Measurements from ENCODE around the gene SPNS2.

Gene SPNS2

DNA sequence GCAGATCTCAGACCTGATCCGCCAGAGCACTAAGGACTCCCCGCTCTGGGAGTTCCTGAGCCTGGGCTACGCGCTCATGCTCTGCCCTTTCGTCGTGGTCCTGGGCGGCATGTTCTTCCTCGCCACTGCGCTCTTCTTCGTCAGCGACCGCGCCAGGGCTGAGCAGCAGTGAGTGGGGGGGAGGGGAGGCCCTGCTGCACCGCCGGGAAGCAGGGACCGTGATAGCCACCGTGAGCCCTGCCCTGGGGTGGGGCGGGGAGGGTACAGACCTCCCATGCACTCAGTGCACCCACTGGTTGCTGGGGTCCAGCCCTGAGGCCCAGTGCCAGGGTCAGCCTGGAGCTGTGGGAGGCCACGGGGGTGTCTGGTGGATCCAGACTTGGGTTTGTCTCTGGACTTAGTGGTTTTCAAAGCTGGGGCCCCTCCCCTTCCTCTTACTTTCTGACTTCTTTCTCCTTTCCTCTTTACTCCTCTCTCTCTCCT is 37.6 kb downstream of the SPNS2 start:
- DNase-seq (ENCODE audit: low spot score) (no peak), FAIRE-seq (no peak)

DNA sequence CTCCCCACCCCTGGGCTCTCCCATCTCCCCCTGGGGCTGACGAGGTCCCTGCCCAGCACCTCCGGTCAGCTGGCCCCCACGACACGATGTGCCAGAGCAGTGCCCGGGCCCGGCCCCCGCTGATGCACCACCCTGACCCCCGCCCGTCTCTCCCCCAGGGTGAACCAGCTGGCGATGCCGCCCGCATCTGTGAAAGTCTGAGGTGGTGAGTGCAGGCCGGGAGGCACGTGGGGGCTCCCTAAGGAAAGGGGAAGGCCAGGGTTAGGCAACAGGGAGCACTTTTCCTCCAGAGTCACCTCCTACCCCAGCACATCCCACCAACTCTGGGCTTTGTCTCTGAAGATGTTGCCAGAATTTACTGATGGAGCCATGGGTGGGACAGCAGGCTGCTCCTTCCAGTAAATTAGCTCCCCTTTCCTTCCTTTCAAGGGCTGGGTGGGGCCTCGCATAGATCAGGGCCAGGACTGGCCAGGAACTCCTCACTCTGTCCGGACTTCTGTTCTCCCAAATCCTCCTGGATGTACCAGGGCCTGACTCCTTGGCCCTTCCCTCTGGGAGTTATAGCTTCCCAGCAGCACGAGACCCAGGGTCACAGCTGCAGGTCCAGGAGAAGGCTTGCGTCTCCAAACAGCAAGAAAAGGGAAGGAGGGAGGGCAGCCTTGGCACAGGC is 38.2 kb downstream of the SPNS2 start:
- DNase-seq (ENCODE audit: low spot score), result no peak
- no peak for FAIRE-seq

DNA sequence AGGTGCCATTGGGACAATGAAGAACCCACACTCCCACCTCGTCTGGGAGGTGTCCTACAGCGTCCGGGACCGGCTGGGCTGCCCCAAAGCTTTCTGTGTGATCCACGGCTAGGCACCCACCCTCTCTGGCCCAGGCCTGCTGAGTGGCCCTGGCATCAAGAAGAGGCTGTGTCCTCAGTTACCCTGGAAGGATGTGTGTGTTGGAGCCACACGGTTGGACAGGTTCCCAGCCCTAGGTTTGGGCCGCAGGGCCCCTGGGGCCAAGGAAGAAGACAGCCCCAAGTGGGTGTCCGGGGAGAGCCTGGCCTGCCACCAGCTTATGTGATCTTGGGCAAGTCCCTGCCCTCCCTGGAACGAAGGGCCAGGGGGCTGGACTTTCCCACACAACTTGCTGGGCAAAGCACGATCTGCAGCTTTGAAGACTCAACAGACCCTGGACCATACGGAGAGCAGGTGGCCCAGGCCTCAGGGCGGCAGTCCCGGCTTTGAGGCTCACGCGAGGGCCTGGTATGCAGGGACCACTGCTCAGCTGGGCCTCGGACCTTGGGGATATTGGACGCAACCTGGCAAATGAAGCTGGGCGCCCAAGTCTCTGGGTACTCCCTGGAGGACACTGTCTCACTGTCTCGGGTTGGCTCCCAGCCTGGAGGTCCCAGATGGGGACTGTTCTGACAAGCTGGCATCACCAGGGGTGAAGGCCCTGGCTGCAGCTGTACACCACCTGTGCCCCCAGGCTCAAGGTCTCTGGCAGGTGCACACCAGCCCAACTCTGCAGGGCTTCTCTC is 39.0 kb downstream of the SPNS2 start:
- FAIRE-seq (no peak), DNase-seq (ENCODE audit: low spot score) (no peak)

DNA sequence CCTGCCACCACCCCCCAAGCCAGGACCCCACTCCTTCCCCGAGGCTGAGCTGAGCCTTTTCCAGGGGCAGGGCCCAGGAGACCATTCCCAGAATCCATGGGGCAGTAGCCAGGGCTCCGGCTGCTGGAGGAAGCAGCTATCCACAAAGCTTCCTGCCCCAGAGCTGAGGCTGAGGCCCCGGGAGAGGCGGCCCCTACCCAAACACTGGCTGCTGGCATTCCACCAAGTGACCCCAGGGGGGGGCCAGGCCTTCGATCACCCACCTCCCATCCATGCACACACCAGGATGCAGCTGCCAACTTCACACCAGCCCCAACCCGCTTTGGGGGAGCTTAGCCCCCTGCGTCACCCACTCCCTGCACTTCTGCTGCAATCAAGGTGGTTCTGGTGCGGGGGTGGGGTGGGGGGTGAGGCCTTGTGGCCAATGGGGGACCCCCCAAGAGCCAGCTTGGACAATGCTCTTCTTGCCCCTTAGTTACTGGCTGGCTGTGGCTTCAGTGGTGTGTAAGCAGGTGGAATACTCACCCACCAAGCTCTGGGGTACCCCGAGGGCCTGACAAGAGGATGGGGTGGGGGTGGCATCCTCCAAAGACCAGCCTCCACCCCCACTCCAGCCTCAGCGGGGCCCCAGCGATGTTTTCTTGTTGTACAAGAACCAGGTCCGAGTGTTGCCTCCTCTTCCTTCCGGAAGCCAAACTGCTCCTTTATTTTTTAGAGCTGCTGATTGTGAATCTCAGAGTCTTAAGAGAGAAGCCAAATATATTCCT is 39.7 kb downstream of the SPNS2 start:
- FAIRE-seq, result no peak
- DNase-seq (ENCODE audit: low spot score), result no peak

DNA sequence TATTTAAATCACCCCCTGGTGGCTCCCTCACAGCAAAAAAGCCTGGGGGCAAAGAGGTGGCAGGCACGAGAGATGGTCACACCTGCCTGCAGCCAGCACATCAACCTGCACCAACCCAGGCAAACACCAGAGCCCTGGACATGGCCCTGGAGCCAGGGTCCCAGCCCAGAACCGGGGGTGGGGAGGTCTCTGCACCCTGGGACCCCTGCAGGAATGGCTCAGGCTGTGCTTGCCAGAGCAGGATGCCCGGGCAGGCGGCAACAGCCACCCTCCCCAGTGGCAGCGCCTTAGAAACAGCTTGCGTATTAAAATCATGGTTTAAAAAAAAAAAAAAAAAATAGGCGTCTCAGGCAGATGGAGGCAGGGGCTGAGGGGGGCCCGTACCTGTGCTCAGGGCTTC is 40.3 kb downstream of the SPNS2 start:
- no peak for DNase-seq (ENCODE audit: low spot score)
- FAIRE-seq, result no peak

DNA sequence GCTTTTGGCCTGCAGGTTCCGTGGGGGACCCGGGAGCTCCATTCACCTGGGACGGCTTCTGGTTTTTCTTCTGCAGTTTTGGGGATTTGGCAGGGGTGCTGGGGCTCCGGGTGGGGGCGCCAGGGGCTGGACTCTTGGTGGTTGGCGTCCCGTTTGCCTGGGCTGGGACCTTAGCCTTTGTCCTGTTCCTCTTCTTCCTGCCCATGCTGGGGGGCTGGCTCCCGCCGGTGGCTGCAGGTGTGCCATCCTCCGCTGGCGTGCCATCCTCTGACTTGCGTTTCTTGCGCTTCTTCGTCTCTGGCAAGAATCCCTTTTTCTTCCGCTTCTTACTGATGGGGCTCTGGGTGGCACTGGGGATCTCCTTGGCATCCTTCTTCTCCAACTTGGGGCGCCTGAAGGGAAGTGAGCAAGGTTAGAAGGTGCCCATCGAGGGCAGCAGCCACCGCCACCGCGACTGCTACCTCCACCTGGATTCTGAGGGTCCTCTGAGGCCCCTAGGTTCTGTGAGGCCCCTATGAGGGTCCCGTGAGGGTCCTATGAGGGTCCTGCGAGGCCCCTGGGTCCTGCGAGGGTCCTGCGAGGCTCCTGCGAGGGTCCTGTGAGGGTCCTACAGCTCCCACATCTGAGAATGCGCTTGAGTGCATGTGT is 41.0 kb downstream of the SPNS2 start:
- FAIRE-seq (no peak), DNase-seq (ENCODE audit: low spot score) (no peak)

DNA sequence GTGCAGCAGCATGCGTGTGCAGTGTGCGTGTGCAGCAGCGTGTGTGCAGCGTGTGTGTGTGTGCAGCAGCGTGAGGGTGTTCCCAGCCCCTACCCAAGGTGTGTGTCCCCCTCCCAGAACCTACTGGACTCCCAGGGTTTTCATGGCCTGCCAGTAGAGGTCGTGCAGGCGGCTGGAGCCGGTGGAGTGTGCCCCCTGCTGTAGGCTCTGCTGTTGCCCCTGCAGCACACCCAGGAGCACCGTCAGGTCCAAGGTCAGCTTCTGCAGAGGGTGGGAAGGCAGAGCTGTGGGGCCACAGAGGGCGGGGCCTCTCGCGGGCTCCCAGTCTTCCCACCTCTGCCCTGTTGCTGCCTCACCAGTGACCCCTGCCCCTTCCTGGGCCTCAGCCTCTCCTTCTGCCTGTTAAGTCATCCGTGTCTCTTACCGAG is 41.6 kb downstream of the SPNS2 start:
- DNase-seq (ENCODE audit: low spot score) (no peak), FAIRE-seq (no peak)

DNA sequence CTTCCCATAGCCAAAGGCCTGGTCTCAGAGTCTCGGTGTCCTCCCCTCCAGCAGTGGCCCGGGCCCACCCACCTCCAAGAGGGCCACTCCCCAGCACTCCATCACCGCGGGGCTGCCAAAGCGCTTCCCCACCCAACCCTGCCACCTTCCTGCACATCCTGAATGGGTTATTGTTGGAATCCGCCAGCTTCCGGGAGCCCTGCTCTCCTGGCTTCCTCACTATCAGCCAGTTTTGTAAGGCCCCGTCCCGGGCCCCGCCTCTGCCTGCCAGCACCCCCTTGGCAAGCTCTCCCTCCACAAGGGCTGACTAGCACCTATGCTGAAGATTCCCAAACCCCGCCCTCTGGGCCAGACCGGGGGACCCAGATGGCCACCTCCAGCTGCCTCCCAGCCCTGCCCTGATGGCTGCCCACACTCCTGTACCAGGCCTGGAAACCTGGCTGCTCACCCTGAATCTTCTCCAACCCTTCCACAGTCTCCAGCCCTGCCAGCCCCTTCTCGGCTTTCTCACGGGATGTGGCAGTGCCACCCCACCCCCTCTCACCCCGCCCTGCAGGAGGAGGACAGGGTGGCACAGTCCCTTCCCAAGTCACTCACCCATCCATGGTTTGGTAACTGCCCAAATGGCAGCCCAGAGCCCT is 42.1 kb downstream of the SPNS2 start:
- FAIRE-seq (no peak), DNase-seq (ENCODE audit: low spot score) (no peak)

DNA sequence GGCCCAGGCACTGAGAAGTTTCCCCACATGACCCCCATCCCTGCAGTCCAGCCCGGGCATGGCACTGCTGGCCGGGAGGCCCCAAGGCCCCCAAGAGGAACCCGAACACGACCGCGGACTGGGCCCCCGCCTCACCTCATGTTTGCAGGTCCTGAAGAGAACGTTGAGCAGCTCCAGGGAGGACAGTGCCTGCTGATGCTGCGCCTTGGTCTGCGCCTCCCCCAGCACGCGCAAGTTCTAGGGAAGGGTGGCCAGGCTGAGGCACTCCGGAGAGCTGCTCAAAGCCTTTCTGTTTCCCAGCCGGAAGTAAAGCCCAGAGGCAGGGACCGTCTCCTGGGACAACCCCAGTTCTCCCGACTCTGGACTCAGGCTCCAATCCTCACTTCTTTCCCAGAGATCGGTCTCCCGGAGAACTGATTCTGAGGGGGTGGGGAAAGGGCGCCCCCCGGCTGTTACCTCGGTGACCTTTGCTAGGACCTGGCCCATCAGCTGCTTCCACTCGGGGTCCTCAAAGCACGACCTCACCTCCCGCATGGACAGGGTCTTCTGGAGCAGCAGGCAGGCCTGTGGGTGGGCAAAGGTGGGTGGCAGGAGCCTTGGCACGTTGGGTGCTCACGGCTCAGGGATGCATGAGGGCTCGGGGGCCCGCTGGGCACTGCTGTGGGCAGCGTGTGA is 42.8 kb downstream of the SPNS2 start:
- DNase-seq (ENCODE audit: low spot score) (no peak), FAIRE-seq (no peak)

DNA sequence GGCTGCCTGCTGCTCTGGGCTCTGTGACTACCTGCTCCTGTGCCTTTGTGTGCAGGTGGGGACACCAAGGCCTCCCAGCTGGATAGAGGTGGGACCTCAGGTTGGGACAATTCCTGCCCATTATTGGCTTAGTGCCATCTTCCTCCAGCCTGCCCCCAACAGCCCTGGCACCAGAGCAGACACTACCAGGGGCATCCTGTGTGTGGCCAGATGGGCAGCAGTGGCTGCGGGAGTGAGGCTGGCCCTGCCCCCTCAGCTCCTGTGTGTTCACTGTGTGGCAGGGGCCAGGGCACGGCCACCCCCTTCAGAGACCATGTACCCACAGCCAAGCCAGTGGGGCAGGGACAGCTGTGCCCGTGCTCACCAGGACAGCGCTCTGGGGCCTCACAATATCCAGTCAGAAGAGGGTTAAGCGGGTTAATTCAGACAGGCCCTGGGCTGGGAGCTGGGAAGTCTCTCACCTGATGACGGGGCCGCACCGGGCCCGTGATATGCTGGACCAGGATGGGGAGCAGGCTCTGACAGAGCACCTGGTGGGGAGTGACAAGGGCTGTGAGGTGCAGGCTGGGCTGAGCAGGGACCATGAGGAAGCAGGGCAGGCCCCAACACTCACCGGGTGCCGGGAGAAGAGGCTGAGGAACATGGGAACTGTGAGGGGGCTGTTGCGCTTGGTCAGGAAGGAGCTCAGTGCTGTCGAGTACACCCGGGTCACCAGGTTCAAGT is 43.5 kb downstream of the SPNS2 start:
- FAIRE-seq (no peak), DNase-seq (ENCODE audit: low spot score) (no peak)

DNA sequence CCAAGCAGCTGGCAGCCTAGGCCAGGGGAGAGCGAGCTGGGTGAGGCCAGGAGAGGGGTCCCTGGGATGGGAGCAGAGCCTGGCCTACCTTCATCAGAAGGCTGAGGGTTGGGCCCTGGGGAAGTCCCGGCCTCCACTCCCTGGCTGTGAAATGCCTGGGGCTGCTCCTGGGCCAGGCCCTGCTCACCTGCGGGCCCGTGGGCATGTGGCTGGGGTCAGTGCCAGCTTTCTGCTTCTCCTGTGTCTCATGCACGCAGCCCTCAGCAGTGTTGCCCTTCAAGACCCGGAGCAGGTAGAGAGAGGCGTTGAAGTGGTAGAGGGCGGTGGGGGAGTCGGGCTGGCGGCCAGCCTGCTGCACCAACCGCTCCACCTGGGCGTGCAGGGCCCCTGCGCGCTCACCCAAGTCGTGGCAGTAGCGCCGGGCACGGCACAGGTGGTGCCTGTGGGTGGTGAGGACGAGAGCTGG is 44.1 kb downstream of the SPNS2 start:
- DNase-seq (ENCODE audit: low spot score) (no peak), FAIRE-seq (no peak)

DNA sequence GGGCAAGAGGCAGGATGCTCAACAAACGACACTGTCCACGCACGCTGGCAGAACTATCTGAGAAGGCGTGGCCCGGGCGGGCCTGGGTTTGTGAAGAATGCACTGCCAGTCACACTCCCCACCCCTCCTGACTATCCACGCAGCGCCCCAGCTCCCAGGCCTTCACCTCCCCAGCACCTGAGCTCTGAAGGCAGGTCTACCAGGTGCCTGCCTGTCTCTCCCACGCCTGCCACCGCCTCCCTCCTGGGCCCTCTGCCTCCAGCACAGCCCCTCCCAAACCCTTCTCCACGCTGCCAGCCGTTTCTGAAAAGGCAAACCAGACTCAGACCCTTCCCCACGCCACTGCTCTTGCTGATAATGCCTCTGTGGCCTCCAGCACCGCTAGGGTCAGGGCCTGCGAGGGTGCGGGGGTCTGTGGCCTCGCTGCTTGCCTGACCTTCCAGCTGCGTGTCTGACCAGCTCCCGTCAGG is 44.9 kb downstream of the SPNS2 start:
- FAIRE-seq (no peak), DNase-seq (ENCODE audit: low spot score) (no peak)

DNA sequence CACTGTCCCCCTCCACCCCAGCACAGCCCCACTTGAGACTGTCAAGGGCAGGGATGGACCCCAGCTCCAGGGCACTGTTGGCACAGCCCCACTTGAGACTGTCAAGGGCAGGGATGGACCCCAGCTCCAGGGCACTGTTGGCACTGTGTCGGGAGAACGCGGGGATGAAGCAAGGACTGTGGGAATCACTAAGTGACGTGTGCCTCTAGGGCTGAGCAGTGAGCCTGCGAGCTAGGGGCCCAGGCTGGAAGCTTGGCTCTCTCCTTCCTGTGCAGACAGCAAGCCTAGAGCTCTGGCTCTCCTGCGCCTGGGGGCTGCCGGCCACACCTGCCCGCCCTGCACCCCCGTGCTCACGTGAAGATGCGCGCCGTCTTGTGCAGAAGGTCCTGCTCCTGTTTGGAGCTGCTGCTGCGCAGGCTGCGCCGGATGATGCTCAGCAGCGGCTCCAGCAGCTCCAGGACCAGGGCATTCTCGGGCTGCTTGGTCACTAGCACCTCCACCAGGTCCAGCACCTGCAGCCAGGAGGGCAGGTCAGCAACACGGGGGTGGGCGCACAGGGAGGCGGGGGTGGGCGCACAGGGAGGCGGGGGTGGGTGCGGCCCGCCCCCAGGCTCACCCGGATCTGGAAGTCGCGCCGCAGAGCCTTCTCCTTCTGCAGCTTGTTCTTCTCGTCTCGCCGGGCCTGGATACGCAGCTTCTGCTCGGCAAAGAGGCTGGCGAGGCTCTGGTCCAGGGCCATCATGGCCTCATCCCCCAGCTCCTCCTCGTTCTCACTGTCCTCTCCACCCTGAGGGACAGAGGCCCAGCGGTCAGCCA is 45.7 kb downstream of the SPNS2 start:
- DNase-seq (ENCODE audit: low spot score) (no peak), FAIRE-seq (no peak)

DNA sequence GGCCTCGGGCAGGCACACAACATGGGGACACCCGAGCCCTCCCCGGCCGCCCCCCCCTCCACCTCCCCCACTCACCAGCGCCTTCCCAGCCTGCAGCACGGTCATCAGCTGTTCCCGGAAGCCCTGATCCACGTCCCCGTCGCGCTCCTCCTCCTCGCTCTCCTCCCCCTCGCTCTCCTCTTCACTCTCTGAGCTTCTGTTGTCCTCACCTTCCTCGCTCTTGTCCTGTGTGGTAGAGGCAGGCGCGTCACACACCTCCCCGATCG is 46.2 kb downstream of the SPNS2 start:
- DNase-seq (ENCODE audit: low spot score), result no peak
- no peak for FAIRE-seq

DNA sequence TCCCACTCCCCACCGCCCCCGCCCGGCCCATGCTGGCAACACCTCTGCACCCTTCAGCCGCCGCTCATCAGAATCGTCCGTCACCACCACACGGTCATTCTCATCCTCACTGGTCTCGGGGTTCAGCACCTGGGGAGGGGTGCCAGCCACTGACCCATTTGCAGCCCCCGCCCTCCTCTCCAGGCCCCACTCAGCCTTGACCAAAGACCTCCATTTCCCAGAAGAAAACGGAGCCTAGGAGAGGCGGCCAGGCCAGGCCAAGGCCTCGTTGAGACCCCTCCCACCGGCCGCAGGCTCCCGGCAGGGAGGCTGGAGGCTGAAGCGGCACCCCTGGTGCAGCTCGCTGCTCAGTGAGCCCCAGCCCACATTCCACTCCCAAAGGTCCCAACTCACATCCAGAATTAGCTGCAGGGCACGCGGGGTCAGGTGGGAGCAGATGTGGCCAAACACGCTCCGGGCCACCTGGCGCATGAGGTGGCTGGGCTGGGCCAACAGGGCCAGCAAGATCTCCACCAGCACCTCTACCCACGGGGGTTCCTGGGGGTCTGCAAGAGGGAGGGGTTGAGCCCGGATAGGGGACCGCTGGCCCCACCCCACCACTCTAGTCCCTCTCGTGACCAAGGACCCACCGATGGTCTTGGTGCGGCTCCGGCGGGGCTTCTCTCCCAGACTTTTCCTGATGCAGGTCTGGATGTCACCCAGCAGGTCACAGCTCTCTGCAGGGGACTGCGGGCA is 46.7 kb downstream of the SPNS2 start:
- FAIRE-seq, result no peak

DNA sequence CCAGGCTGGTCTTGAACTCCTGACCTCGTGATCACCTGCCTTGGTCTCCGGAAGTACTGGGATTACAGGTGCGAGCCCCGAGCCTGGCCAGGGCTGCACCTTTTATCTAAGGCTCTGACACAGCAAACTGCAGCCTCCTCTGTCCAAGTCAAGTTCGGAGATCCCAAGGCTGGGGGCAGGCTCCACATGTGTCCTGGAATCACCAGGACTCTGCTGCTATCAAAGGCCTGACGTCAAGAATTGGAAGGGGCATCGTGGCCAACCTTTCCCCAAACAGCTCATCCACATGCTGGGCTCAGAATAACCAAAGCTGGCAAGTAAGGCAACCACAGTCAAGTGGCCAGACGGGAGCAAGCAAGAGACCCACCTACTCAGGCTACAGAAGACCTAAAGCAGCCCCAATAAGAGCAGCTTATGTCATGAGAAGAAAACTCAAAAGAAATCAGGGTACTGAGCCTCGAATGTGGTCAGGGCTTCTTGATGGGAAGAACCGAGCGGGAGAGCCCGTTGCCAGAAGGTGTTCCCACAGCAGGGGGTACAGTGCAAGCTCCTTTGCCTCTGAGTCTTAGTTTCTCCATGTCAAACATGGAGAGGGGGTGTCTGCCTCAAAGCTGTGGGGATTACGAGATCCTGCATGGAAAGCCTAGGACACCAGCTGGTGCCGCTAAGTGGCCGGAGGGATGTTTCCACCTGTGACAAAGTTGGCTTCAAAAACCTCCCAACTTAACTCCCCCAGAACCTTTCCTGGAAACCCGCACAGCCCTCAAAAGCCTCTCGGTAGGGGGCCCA is 48.6 kb downstream of the SPNS2 start:
- DNase-seq (ENCODE audit: low spot score) (no peak), FAIRE-seq (no peak)

More for the DNA sequence above, 46.7 kb downstream of the SPNS2 start:
- no peak for DNase-seq (ENCODE audit: low spot score)

DNA sequence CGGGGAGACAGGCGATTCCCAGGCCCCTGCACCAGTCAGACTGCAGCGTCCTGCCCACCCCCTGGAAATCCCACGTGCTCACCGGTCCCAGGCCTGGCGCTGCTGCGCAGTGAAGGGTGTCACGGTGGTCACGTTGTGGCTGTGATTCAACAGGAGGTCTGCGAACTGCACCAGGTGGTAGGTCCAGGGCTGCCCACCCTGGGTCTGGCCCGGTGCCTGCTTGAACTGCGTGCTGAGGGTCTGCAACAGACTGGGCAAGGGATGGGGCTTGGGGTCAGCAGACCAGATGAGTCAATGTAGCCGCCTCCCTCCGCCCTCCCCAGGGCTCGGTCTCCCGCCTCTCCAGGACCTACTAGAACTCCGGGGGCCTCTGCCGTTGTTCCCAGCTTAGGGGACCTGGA is 49.4 kb downstream of the SPNS2 start:
- FAIRE-seq (no peak), DNase-seq (ENCODE audit: low spot score) (no peak)
